GM18498 (cell line): ENCODE results near the gene TIMM10.
"Not testable (repeated sequence)": the region's sequence is repeated elsewhere in the genome, so short reads cannot be mapped to it uniquely, and the experiment has no call there.

Source experiments
- ATAC-seq: cut with Tn5 transposase; IDR thresholded peaks from one replicate; pipeline ENCODE4 v1.9.1; 2021; ENCODE audit warnings: mild to moderate bottlenecking, moderate library complexity; ENCODE audit not compliant: unreplicated experiment

Gene TIMM10

GRCh38 chr11:57543593-57543992, 13.0 kb upstream of the TIMM10 start:
- ATAC-seq = no peak

- ATAC-seq = no peak
Measured at GRCh38 chr11:57542582-57542981, 12.0 kb upstream of the TIMM10 start.

GRCh38 chr11:57541169-57541568, 10.6 kb upstream of the TIMM10 start:
- no peak for ATAC-seq

- no peak for ATAC-seq
Measured at GRCh38 chr11:57539342-57539741, 8.8 kb upstream of the TIMM10 start.

- ATAC-seq = no peak
Measured at GRCh38 chr11:57536947-57537619, 6.5 kb upstream of the TIMM10 start, which contains the start of gene SMTNL1. TSS of gene SMTNL1 (plus strand) at chr11:57537595. CDS start at chr11:57542643, 5,048 bp downstream.

GRCh38 chr11:57534449-57534848, 3.9 kb upstream of the TIMM10 start:
- not testable (repeated sequence) for ATAC-seq

- peak; percentile 25 for ATAC-seq
Measured at GRCh38 chr11:57530215-57530595, 349 bp downstream of the TIMM10 start.

- no peak for ATAC-seq
Measured at GRCh38 chr11:57529012-57529411, 1.5 kb downstream of the TIMM10 start.

GRCh38 chr11:57527056-57527631, 3.4 kb downstream of the TIMM10 start:
- no peak for ATAC-seq

GRCh38 chr11:57523419-57523818, 7.1 kb downstream of the TIMM10 start:
- ATAC-seq = no peak

- ATAC-seq = no peak
Measured at GRCh38 chr11:57521116-57521515, 9.4 kb downstream of the TIMM10 start.

- no peak for ATAC-seq
Measured at GRCh38 chr11:57516061-57516443, 14.5 kb downstream of the TIMM10 start.

- peak; percentile 50 for ATAC-seq
Measured at GRCh38 chr11:57515332-57516060, 15.1 kb downstream of the TIMM10 start, which contains the start of gene SLC43A1. TSS of gene SLC43A1 (minus strand) at chr11:57515702. CDS start at chr11:57514111, 1,591 bp downstream.

GRCh38 chr11:57514538-57515331, 15.8 kb downstream of the TIMM10 start:
- ATAC-seq = peak; percentile 57

GRCh38 chr11:57513911-57514537, 16.5 kb downstream of the TIMM10 start:
- ATAC-seq = peak; percentile 35

GRCh38 chr11:57513452-57513795, 17.1 kb downstream of the TIMM10 start:
- ATAC-seq = no peak

GRCh38 chr11:57512646-57513451, 17.7 kb downstream of the TIMM10 start:
- no peak for ATAC-seq

- ATAC-seq = no peak
Measured at GRCh38 chr11:57511741-57512430, 18.7 kb downstream of the TIMM10 start.
